Measurements from ENCODE around the gene MBLAC1.
A peak's percentile ranks its signal among the peaks of the same experiment; 100 is the strongest.

The MBLAC1 gene

DNA sequence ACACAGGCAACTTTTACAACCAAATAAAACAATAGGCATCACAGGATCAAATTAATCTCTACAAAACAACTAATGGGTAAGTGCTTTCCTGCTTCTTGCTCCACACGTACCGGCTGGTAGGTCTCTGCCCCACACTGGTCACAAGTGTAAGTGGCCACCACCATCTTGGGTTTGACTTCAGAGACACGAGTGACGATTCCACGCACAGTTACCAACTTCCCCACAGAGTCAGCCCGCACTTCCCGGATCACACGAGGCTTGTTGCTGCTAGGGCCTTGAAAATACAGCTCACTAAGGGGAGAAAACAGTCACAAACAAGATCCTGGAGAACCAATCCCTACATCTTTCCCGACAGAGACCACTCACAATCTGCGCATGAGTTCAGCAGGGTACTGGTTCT, 27.9 kb upstream of the MBLAC1 start:
- no peak for DNase-seq

DNA sequence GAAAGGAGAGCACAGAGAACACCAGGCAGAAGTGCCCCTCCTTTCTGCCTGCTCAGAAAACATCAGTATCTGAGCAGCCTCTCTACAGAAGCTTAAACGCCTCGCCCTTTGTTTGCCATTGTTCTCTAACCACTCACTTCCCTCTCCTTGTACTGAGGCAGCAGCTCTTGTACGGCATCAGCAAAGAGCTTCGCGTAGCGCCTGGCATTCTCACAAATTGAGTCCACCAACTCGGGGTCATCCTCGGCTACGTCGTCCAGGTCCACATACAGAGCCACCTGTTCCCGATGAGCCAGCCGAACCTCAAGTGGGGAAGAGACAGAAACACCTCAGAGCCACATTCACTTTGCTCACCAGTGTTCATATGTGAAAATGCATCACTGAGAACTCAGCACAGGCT, 27.3 kb upstream of the MBLAC1 start:
- DNase-seq: no peak

DNA sequence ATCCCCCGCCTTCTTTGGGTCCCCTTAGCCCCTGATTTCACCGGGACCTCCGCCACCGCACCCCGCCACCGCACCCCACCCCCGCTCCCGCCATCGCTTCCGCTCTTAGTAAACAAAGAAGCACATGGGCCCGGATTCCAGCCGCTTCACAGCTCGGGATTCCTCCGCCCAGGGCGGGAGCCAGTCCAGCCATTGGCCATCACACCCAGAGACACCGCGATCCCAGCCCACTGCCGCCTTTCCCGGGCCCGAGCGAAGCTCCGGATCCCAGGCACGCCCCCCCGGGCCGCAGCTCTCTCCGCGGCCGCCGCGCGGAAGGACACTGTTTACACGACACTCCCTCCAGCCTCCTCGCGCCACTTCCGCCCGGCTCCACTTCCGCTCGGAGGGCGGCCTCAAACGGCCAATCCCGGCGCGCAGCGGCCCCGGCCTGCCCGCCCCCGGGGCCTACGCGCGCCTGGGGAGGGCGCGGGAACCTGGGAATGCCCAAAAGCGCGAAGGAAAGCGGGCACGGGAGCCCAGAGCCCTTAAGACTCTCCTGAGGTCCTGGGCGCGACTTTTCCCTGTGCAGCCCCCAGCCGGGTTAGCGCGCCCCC, 26.2 kb upstream of the MBLAC1 start:
- DNase-seq: peak; percentile 88

DNA sequence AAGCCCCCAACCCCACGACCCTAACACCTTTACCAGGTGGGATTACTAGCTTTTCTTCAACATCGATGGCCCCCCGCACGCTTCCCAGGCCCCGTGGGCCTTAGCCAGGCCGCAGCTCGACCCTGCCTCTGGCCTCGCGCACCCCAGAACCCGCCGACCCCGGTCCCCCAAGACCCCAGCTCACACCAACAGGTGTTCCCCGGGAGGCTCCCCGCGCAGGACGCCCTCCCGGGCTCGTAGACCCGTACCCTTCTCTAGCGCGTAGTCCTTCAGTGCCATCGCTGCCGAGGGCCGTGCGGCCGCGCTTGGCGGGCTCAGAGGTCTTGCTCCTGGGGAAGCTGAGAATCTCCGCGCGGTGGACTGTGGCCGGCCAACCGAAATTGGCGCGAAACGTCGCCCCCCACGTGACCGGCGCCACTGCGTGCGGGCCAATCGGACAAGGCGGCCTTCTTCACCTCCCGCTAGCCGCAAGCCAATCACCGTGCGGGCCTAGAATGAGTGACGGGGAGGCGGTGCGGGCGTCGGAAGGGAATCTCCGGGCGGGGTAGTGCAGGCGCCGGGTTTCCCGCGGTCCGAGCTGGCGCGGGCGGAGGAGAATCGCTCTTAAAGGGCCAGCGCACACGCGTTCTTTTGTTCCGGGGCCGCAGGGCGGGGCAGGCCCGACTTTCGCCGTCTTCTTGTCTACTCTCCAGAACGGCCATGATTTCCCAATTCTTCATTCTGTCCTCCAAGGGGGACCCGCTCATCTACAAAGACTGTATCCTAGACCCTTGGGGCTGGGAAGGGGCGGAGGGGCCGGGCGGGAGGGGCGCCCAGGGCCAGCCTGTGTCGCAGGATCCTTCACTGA, 25.5 kb upstream of the MBLAC1 start, which contains the start of the genes AP4M1 and MCM7:
AP4M1 (plus strand) TSS at position 628 of the 847 bp plus-strand sequence; CDS start at position 700, 72 bp downstream.
MCM7 (minus strand) TSS at position 382 of the 847 bp plus-strand sequence; CDS start at position 279, 103 bp downstream.
- DNase-seq: peak; percentile 99

DNA sequence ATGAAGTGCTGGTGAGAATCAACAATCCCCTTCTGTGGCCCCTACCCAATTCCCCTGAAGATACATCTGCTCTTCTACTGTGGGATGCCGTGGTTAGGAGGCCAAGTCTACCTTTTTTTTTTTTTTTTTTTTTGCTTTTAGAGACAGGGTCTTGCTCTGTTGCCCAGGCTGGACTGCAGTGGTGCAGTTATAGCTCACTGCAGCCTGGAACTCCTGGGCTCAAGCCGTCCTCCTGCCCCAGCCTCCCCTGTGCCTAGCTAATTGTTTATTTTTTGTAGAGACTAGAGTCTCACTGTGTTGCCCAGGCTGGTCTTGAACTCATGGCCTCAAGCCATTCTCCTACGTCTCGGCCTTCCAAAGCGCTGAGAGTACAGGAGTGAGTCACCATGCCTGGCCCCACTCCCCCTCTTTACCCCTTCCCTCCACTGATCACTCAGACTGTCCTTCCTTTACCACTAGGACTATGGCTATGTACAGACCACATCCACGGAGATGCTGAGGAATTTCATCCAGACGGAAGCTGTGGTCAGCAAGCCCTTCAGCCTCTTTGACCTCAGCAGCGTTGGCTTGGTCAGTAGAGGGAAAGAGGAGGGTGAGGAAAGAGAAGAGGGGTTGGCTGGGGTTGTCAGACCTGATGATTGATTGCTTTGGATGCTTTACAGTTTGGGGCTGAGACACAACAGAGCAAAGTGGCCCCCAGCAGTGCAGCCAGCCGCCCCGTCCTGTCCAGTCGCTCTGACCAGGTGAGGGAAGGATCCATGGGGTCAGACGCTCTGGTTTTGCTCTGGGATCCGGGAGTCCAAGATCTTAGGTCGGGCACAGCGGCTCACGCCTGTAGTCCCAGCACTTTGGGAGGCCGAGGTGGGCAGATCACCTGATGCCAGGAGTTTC, 23.6 kb upstream of the MBLAC1 start:
- no peak for DNase-seq

DNA sequence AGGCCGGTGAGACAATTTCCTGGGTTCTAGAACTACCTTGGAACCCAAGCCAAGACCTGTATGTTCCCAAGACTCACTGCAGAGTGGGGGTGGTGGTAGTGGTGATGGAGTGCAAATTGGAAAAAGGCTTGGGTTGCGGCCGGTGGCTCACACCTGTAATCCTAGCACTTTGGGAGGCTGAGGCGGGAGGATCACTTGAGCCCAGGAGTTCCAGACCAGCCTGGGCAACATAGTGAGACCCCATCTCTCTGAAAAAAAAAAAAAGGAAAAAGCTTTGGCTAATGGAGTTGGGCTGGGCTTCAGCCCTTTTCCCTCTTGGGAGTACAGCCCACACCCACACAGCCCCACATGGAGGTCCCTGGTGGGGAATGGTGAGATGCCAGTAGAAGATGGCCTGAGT, 21.2 kb upstream of the MBLAC1 start:
- no peak for DNase-seq

DNA sequence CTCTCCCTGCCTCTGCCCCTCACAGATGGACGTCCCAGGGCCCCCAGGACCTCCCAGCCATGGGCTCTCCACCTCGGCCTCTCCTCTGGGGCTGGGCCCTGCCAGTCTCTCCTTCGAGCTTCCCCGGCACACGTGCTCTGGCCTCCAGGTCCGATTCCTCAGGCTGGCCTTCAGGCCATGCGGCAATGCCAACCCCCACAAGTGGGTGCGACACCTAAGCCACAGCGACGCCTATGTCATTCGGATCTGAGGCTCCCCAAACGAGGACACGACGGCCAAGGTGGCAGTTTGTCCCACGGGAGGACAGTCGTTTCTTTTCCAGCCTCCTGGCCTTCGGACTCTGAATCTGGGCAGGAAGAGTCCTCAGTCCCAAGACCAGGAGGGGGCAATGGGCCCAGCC, 20.1 kb upstream of the MBLAC1 start:
- DNase-seq: no peak

DNA sequence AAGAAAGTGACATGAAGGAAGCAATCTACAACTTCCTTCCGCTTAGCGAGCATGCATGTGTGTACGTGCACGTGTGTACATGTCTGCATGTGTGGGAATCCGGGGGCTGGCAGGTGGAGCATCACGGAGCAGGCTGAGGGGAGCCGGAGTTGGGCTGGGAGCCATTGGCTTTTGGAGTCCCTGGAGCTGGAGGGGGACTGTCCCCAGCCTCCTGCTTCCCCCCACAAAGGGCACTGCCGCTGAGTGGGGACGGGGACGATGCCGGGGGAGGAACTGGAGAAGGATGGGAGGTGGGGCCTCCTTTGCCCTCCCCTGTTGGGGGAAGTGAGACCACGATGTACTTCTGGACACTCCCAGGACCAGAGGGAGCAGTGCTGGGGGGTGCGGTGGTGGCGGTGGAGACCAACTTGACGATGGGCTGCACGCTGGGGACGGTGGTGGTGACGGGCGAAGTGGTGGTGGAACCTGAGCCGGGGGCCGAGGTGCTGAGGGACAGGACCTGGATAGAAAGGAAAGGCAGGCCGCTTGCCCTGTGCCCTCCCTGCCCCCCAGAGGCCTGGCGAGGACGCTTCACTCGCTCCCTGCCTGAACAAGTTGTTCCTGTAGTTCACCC, 19.5 kb upstream of the MBLAC1 start:
- no peak for DNase-seq

DNA sequence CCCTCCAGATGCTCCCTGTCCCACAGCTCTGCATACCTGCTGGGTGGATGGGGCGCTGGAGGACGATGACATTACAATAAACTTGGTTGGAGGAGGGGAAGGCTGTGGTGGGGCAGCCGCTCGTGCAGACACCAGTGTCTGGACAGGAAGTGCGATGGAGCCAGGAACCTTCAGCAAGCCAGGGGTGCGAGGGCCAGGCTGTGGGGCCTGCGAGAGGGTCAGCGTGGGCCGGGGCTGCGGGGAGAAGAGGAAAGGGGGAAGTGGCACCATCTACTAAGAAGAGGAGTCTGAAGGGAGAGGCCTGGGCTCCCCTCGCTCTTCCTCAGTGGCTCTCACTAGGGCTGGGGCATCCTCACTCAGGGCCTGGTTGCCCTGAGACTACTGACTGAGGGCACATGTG, 18.9 kb upstream of the MBLAC1 start:
- DNase-seq: no peak

DNA sequence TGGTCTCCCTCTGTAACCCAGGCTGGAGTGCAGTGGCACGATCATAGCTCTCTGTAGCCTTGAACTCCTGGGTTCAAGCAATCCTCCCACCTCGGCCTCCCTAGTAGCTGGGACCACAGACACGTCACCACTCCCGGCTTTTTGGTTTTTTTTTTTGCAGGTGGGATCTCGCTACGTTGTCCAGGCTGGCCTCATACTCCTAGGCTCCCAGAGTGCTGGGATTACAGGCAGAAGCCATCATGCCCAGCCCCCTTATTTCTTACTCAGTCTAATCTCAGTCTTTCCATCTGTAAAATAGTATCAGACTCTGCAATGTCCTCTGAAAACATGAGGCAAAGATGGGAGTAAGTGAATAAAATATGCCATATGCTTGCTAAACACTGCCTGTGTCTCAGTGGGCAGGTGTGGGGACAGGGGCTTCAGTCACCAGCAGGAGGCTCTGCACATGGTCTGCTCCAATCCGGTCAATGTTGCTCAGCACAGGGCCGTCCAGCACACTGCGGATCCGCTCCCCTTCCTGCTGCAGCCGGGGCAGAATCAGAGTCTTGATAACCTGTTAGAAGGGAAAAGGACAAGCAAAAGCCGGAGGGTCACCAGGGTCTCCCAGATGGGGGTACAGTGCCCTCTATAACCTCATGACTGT, 17.1 kb upstream of the MBLAC1 start:
- DNase-seq: no peak

DNA sequence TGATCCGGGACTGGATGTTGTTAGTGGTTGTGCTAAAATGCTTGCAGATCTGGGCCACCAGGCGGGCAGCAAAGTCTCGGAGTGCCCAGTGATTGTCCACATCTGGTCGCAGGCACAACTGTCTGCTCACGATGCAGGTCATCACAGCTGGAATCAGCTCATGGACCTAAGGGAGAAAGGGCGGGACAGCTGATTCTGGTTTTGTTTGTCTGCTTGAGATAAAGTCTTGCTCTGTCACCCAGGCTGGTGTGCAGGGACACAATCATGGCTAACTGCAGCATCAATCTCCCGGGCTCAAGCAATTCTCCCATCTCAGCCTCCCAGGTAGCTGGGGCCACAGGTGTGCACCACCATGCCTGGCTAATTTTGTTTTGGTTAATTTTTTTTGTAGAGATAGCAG, 15.6 kb upstream of the MBLAC1 start:
- no peak for DNase-seq

DNA sequence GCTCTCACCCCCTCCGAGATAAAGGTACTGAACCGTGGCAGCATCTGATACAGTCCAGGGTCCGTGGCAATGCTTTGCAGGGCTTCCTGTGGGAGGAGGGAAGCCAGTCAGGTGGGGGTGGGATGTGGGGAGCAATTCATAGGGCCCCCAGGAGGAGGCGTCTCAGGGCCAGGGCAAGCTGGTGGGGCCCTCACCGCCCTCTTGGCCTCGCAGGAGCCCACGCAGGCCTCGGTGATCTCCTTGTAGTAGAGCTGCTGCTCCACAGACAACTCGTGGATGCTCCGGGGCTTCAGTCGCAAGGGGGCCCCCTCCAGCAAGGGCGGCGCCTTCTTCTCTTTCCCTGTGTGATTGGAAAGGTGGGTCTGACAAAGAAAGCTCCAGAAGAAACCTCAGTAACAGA, 14.9 kb upstream of the MBLAC1 start:
- no peak for DNase-seq

DNA sequence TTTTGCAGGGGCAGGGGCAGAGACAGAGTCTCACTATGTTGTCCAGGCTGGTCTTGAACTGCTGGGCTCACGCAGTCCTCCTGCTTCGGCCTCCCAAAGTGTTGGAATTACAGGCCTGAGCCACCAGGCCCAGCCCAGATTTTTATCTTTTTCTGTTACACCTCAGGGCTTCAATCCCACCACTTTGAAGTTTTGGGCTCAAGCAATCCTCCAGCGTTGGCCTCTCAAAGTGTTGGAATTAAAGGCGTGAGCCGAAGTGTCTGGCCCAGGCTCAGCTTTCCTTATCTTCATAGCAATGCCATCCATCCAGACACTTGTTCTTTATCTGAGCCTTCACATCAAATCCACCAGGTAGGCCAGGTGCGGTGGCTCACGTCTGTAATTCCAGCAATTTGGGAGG, 11.7 kb upstream of the MBLAC1 start:
- DNase-seq: no peak

DNA sequence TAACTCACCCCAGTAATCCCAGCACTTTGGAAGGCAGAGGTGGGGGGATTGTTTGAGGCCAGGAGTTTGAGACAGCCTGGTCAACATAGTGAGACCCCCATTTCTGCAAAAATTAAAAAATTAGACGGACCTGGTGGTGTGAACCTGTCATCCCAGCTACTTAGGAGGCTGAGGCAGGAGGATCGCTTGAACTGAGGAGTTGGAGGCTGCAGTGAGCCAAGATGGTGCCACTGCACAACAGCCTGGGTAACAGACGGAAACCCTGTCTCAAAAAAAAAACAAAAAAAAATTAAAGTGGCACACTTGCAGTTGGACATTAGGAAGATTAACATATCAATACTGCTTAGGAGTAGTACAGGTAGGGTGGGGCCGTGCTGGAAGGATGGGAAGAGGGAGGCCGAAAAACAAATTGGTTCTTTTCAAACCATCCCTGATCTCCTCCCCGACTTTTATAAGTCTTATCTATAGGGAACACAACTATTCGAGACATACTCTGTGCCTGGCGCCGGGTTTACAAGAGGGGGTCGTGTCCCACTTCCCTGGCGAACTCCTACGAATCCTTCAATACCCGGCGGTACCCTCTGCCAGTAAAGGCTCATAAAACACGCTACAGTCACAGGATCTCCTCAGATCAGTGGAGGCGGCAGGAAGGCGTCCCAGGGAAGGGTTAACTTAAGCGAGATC, 8.2 kb upstream of the MBLAC1 start:
- DNase-seq: no peak

DNA sequence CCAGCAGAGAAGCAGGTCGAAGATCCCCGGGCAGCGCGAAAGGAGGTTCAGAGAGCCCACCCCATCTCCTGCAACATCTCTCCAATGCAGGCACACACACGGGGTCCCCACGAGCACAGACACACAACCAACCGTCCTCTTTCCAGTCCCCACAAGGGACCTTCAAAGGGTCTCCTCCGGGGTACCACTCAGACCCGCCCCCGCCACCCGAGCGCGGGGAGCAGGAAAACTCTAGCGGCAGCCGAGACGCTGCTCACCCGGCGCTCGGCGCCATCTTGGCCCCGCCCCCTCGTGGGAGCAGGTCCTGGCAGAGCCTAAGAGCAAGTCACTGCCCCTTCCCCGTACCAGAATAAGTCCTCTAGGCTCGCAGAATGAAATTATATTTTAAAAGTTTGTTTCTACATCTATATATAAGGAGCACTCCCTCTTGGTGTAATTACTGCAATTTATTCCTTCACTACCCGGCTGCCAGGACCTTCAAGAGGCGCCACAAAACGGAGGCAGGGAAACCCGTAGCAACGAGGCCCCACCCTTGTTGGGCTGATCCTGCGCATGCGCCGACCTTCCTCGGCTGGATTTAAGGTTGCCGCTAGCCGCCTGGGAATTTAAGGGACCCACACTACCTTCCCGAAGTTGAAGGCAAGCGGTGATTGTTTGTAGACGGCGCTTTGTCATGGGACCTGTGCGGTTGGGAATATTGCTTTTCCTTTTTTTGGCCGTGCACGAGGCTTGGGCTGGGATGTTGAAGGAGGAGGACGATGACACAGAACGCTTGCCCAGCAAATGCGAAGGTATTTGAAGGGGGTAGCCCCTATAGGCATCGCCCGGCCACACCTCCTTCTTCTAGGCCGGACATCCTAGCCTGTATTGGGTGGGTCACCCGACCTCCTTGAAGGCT, 7.4 kb upstream of the MBLAC1 start, which contains the start of the genes CNPY4 and TAF6:
CNPY4 (plus strand) TSS at position 563 of the 898 bp plus-strand sequence; CDS start at position 674, 111 bp downstream.
TAF6 (minus strand) TSS at position 287 of the 898 bp plus-strand sequence. CDS start 5,149 bp downstream, outside the sequence.
- DNase-seq: peak; percentile 95

DNA sequence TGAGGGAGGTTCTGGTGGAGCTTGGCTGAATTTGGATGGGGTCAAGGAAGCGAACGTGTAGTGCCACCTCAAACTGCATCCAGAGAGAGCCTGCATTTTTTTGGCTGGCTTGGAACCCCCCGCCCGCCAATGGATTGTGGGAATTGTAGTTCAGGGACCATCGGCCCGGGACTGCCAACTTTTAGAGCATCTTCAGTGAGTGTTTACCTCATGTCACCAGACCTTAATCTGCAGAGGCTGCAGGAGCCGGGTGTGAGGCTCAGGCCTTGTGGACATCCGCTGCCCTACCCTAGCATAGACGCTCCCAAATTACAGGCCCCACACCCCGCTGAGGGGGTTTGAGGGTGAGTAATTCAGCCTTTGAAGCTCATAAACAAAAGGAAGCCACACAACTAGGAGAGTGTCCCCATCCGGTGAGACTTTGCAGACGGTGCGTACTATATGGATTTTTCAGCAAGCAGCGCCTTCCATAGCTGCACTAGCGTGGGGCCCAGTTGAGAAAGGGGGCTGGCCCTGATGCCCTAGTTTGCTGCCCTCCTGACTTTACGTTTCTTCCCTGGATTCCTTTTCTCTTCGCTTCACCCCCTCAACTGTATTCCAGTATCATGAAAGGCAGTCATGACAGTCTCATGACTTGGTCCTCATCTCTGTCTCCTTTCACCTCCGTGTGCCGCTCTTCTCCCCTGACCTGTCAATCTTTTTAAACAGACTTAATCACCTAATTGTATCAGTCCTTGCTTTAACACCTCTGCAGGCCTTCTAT, 6.6 kb upstream of the MBLAC1 start:
- DNase-seq: peak; percentile 79

DNA sequence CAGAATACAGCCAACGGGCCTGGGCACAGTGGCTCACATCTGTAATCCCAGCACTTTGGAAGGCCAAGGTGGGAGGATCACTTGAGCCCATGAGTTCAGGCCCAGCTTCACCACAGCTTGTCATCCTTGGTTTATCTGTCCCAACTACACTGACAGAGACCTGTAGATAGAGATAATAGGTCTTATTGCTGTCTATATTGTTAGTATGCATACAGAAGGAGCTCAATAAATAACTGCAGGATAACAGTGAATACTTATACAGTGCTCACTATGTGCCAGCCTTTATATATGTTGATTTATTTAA, 6.1 kb upstream of the MBLAC1 start:
- DNase-seq: no peak

DNA sequence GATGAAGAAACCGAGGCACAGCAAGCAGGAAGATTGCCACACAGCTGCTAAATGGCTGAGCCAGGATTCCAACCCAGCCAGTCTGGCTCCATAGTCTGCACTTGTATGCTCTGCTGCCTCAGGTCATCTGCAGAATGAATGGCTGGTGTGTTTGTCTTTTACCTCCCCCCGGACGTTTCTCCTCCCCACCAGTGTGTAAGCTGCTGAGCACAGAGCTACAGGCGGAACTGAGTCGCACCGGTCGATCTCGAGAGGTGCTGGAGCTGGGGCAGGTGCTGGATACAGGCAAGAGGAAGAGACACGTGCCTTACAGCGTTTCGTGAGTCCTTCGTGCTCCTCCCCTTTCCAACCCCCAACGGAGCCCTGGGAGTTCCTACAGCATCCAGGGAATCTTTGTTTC, 4.7 kb upstream of the MBLAC1 start:
- no peak for DNase-seq

DNA sequence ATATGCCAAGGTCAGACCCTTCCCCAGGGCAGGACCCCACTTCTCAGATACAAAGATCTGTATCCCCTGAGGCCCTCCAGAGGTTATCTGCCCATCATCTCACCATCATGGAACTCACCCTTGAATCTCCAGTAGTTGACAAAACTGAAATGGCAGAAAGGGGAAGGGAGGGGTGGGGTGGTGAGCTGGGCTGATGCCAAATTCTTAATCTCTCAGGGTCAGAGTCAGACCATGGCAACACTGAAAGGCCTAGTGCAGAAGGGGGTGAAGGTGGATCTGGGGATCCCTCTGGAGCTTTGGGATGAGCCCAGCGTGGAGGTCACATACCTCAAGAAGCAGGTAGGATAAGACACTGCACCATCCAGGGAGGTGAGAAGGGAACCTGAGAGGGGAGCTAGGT, 4.2 kb upstream of the MBLAC1 start:
- no peak for DNase-seq
